GM12892 (cell line): ENCODE results near the gene MARCKS. TPM values are rescaled to one million over a fixed set of nuclear protein-coding genes. Genes with fewer than 3 reads are reported as not detected.

Experiments used
- DNase-seq: peaks from one replicate; pipeline ENCODE4 v3.0.0; 2011; ENCODE audit not compliant: insufficient read length
- FAIRE-seq: peaks from 2 replicates; lab custom pipeline; 2011; peaks lifted over from hg19 to GRCh38; lab: Jason Lieb, UNC
- POLR2A ChIP-seq: IDR thresholded peaks from 2 replicates; pipeline ENCODE4 v1.6.1; 2011; ENCODE audit warnings: low read depth, low read length, control low read depth
- POLR2AphosphoS5 ChIP-seq: IDR thresholded peaks from 2 replicates; pipeline ENCODE4 v1.6.1; 2011; ENCODE audit warnings: low read depth, low read length, control low read depth
- TAF1 ChIP-seq: IDR thresholded peaks from 2 replicates; pipeline ENCODE4 v1.6.1; 2011; ENCODE audit warnings: low read depth, mild to moderate bottlenecking, control low read depth, low read length, borderline replicate concordance
- polyA plus RNA-seq: library from polyadenylated mRNA; unstranded; fragments of >200 nt; gene quantifications from one replicate; pipeline ENCODE4 v1.2.1, GENCODE V29; 2012; ENCODE audit warnings: missing spikeins, inconsistent platforms; ENCODE audit not compliant: missing spikeins

Gene MARCKS, protein sequence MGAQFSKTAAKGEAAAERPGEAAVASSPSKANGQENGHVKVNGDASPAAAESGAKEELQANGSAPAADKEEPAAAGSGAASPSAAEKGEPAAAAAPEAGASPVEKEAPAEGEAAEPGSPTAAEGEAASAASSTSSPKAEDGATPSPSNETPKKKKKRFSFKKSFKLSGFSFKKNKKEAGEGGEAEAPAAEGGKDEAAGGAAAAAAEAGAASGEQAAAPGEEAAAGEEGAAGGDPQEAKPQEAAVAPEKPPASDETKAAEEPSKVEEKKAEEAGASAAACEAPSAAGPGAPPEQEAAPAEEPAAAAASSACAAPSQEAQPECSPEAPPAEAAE
- polyA plus RNA-seq = 78.9 TPM

DNA sequence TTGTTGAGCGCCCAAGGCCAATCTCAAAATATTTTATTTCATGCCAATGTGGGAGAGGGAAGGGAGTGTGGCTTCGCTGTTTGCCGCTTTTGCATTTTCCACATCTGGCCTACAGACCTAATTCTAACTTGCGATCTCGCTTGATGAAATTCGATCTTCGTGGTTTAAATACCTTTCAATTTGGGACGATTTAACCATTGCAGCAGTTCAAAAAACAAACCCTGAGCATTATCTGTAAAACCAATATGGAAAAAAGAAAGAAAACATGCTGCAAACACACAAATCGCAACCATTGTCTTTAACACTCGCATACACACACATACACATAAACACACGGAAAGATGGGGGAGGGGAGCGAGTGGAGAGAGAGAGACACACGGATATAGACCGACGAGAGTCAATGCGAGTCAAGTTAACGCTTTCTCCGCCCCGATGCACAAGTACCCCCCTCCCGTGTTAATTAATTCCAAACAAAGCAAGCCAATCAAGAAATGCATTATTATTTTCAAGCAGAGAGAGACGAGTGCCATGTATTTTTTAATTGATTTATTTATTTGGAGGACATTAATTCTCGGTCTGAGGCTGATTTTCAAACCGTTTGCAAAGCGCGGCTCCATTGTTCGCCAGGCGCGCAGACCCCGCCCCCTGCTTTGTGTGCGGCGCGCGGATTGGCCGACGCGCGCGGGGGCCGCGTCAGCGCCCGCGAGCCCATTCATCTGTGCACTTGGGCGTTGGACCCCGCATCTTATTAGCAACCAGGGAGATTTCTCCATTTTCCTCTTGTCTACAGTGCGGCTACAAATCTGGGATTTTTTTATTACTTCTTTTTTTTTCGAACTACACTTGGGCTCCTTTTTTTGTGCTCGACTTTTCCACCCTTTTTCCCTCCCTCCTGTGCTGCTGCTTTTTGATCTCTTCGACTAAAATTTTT is at the start of gene MARCKS:
TSS of gene MARCKS (plus strand) at position 721 of the 931 bp plus-strand sequence. CDS start 401 bp downstream, outside the sequence.
- peak; percentile 52 for DNase-seq
- peak; percentile 94 for TF ChIP-seq TAF1
- peak; percentile 80; the same call in 1 of the 2 replicates for TF ChIP-seq POLR2A
- peak; percentile 69 for TF ChIP-seq POLR2AphosphoS5
- FAIRE-seq = peak; percentile 97

DNA sequence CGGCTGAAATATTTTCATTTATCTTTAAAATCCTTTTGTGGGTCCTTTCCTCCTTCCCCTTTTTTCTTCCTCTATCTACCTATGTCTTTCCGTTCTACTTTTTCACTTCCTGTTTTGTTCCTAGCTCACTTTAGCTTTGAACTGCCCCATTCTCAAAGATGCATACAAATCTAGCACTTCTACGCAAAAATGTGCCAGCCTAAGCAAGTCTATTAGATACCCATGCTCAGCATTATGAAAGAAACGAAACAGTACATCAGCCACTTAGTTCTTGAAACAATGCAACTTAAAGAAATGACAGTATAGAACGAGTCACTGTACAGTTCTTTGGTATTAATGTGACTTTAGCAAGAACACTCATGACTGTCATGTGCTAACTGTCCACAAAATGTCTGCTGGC is 47.3 kb upstream of the MARCKS start:
- FAIRE-seq = peak; percentile 89
- DNase-seq = no peak
- TF ChIP-seq TAF1 = no peak
- TF ChIP-seq POLR2A = no peak

DNA sequence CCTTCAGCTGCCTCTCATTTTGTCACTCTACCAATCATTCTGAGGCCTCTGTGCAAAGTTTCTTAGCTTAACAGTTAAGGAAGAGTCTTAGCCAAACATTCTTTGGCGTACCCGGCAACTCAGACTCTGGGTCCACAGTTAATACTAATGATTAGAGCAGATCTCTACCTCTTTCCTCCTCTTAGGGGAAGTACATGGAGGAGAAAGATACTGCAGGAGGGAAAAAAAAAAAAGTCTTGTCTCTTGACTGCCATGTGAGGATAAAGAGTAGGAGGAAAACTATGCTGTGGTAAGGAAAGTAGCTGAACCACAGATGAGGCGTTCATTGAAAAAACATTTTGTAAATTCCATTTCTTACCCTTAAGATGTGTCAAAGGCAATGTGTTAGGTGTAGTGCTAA is 44.0 kb upstream of the MARCKS start:
- DNase-seq (no peak), FAIRE-seq (no peak)

DNA sequence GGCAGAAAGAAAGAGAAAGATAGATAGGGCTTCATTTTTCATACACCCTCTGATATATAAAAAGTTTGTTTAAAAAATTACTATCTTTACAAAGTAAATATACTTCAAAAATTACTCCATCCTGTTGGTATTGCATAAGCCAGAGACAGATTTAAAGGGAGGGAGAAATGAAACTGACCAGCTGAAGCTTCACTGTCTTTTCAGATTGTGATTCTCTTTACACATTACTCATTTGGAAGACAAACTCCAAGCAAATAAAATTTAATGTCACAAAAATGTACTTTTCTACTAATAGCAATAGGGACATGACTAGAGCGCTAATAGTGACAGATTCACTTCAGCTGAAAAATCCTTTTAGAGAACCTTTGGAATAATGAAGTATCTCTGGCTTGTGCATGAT is 38.6 kb upstream of the MARCKS start:
- no peak for FAIRE-seq
- TF ChIP-seq POLR2A = no peak
- TF ChIP-seq POLR2AphosphoS5 = no peak
- TF ChIP-seq TAF1 = no peak
- no peak for DNase-seq

More for the DNA sequence above, 44.0 kb upstream of the MARCKS start:
- TF ChIP-seq POLR2AphosphoS5 (no peak), POLR2A (no peak), TAF1 (no peak)

DNA sequence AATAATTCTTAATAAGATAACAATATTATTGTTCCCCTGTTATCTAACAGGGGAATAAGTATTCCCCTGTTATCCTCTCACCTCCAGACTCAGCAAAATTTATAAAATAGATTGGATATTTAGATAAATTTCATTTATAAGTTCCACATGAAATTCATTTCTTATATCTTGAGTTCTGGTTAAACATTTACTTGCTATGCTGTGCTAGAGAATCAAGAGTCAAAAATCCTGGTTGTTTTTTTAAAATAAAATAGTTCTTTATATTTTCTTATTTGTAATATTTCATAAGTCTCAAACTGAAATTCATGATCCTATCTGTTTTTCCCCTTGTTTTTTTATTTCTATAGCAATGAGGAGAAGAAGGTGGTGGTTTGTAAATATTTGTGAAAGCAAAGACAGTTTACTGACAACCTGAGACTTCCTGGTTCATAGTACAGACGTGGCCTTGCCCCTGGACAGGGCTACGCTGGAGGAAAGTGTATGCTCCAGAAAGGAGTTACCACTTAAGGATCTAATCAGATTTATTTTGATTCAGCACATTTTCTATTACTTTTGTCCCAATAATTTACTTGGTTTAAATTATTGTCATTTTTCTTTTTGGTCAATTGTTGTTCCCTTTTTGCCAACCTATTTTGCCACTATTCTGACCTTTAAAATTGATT is 37.8 kb upstream of the MARCKS start:
- DNase-seq (no peak), FAIRE-seq (no peak)
- TF ChIP-seq TAF1 = no peak

DNA sequence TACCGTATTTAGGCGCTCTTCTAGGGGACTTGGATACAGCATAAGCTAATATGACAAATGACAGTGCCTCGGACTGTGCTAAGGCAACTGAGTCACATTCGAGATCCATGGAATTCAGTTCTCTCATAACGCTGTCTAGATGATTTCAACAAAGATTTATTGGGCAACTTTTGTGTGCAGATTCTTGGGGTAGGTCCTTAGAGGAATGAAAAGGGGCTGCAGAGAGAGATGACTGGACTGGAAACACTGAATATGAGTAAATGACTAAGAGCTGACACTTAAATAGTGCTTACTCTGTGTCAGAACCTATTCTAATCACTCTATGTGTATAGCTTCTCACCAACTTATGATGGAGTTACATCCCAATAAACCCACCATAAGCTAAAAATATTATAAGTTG is 36.4 kb upstream of the MARCKS start:
- no peak for DNase-seq
- FAIRE-seq = no peak
- TF ChIP-seq POLR2AphosphoS5 (no peak), POLR2A (no peak), TAF1 (no peak)

DNA sequence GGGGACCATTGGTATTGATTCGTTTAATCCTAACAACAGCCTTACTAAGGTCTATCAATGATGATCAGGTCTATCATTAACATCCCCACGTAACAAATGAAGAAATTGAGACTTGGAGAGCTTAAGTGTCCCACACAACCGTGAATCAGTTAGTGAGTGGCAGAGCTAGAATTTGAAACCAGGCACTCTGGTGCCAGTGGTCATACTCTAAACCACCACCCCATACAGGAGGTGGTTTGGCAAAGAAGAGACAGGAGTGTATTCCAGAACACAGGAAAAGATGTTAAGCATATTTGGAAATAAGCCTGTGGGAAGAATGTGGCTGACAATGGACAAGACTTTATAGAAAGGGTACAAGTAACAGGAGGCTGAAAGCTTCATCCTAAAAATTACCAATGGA is 35.7 kb upstream of the MARCKS start:
- no peak for TF ChIP-seq POLR2AphosphoS5
- no peak for TF ChIP-seq POLR2A
- TF ChIP-seq TAF1 = no peak
- FAIRE-seq (no peak), DNase-seq (no peak)

DNA sequence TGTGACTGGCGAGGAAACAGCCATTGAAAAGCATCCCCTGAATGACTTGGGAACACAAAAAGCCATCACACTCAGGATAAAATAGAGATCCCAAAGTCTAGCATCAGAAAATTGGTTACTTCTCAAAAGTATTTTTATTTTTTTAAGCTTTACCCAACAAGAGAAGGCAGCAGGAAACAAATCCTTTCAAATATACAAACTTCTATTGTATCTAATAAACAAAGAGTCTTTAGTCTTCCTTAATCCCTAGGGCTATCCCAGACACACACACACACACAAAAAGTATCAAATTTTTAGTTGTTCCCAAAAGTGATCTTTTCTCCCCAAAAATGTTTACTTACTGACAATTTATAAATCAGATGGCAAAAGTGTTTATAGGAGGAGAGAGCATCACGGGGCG is 33.2 kb upstream of the MARCKS start:
- no peak for DNase-seq
- TF ChIP-seq POLR2A (no peak), TAF1 (no peak), POLR2AphosphoS5 (no peak)

DNA sequence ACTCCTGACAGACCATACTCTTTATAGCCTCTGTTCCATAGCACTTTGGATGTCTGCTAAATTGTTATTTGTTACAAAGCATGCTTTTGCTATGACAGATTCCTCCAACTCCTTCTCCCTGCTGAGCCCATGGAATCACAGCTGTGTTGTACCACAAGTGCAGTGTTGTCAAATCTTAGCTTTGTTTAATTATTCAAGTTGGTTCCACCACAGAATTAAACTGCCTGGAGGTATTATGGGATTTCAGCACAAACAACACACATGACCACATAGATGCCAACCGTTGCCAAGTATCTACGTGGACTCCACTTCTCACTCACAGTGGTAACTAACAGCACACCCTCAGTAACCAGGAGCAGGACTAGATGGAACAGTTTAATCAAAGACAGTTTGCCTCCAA is 32.7 kb upstream of the MARCKS start:
- TF ChIP-seq POLR2A (no peak), POLR2AphosphoS5 (no peak), TAF1 (no peak)
- FAIRE-seq (no peak), DNase-seq (no peak)

More for the DNA sequence above, 33.2 kb upstream of the MARCKS start:
- no peak for FAIRE-seq

DNA sequence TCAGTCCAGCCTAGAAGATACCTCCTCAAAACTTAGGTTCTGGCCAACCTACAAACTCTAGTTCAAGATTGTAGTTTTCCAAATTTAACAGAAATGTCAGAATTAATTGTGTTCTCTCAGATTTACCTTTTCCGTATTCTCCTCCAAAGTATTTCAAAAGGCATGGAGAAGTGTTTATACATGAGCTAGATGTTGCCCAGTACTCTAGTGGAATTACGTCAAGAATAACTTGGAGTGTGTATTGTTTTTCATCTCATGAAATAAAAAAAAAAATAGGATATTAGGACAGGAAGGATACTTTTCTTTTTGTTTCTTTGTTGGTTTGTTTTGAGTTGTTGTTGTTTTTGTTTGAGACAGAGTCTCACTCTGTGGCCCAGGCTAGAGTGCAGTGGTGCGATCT is 32.3 kb upstream of the MARCKS start:
- FAIRE-seq (no peak), DNase-seq (no peak)
- TF ChIP-seq POLR2A (no peak), TAF1 (no peak)

DNA sequence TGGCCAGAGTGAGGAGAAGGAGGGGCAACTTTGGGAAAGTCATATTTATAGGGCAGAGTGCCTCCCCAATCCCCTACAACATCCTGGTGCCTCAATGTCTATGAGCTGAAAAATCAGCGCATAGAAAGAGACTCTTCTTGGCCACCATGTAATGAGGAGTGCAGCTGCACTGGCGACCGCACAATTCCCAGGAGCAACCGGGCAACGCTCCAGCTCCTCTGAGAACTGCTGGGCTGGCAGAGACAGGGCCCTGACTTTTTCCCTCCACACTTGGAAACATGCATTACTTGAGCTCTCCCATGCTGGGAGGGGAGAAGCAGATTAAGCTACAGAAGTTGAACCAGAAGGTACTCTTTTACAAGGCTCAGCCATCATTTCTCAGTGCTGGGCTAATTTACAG is 31.4 kb upstream of the MARCKS start:
- FAIRE-seq = no peak
- DNase-seq = no peak
- TF ChIP-seq POLR2A (no peak), TAF1 (no peak), POLR2AphosphoS5 (no peak)
